ENCODE data around the gene LYZL1. TPM values are rescaled to one million over a fixed set of nuclear protein-coding genes. Genes with fewer than 3 reads are reported as not detected.
"Not testable (repeated sequence)": the region's sequence is repeated elsewhere in the genome, so short reads cannot be mapped to it uniquely, and the experiment has no call there.

LYZL1 gene
- polyA plus RNA-seq, 1 experiment: not detected

- no peak for DNase-seq (ENCODE audit: low read depth)
- Histone ChIP-seq H3K36me3 (ENCODE audit: control insufficient read depth, insufficient read depth, low read length) (no peaks in the 10 kb centered on the region), H3K27me3 (ENCODE audit: control insufficient read depth, insufficient read depth, low read length) (peaks cover 6% of the 10 kb centered on the region; the same call in 1 of the 2 replicates), H3K4me3 (ENCODE audit: low read depth, low read length) (no peak overlapping the region)
- ChIA-PET POLR2A (no interaction called here), CTCF (interaction anchor here (1.5 kb wide), 1 partner anchor 687 kb away, joined by 3 read pairs; no protein-coding TSS in a partner anchor)
- TF ChIP-seq CTCF (IDR thresholded peaks at IDR 0.05; ENCODE audit: insufficient read depth, low read depth, low read length): no peak
These were observed 30.4 kb downstream of the LYZL1 start for GRCh38 chr10:29319205-29319781.

GRCh38 chr10:29320680-29321121 lies 31.8 kb downstream of the LYZL1 start:
- POLR2A ChIA-PET; H3K4me3 ChIP-seq (ENCODE audit: low read depth, low read length); DNase-seq (ENCODE audit: low read depth); H3K27me3 ChIP-seq (ENCODE audit: control insufficient read depth, insufficient read depth, low read length); H3K36me3 ChIP-seq (ENCODE audit: control insufficient read depth, insufficient read depth, low read length): not testable (repeated sequence)
- CTCF ChIA-PET: interaction anchor here (1.0 to 1.8 kb wide), 3 partner anchors 8 to 16 kb away, joined by 4 to 6 read pairs (median 5); no protein-coding TSS in a partner anchor

- H3K4me3 ChIP-seq (ENCODE audit: low read depth, low read length): no peak overlapping the region
- no peak for TF ChIP-seq CTCF (IDR thresholded peaks at IDR 0.05; ENCODE audit: insufficient read depth, low read depth, low read length)
- CTCF ChIA-PET: interaction anchor here (1.8 kb wide), 1 partner anchor 16 kb away, joined by 6 read pairs; no protein-coding TSS in a partner anchor
- H3K27me3 ChIP-seq (ENCODE audit: control insufficient read depth, insufficient read depth, low read length): peaks cover 8% of the 10 kb centered on the region
- POLR2A ChIA-PET: no interaction called here
- no peaks in the 10 kb centered on the region for H3K36me3 ChIP-seq (ENCODE audit: control insufficient read depth, insufficient read depth, low read length)
- DNase-seq (ENCODE audit: low read depth): no peak
These were observed 32.8 kb downstream of the LYZL1 start for GRCh38 chr10:29321656-29322055.

GRCh38 chr10:29322918-29323317 lies 34.0 kb downstream of the LYZL1 start:
- no peak for DNase-seq (ENCODE audit: low read depth)
- POLR2A ChIA-PET: no interaction called here
- CTCF ChIA-PET: no interaction called here
- TF ChIP-seq CTCF (IDR thresholded peaks at IDR 0.05; ENCODE audit: insufficient read depth, low read depth, low read length): no peak
- H3K27me3 ChIP-seq (ENCODE audit: control insufficient read depth, insufficient read depth, low read length): peaks cover 8% of the 10 kb centered on the region
- no peak overlapping the region for H3K4me3 ChIP-seq (ENCODE audit: low read depth, low read length)
- H3K36me3 ChIP-seq (ENCODE audit: control insufficient read depth, insufficient read depth, low read length): no peaks in the 10 kb centered on the region

- ChIA-PET POLR2A (no interaction called here), CTCF (no interaction called here)
- Histone ChIP-seq H3K27me3 (ENCODE audit: control insufficient read depth, insufficient read depth, low read length) (peaks cover 8% of the 10 kb centered on the region), H3K4me3 (ENCODE audit: low read depth, low read length) (no peak overlapping the region), H3K36me3 (ENCODE audit: control insufficient read depth, insufficient read depth, low read length) (no peaks in the 10 kb centered on the region)
- TF ChIP-seq CTCF (IDR thresholded peaks at IDR 0.05; ENCODE audit: insufficient read depth, low read depth, low read length): no peak
- no peak for DNase-seq (ENCODE audit: low read depth)
These were observed 34.5 kb downstream of the LYZL1 start for GRCh38 chr10:29323367-29323766.

All from BJ (cell line).